Colonic mucosa (tissue), 4 donors: ENCODE data around the gene JPH3. TPM values are rescaled to one million over a fixed set of nuclear protein-coding genes. Genes with fewer than 3 reads are reported as not detected.

Source experiments
- DNase-seq: peaks from one replicate; pipeline ENCODE4 v3.0.0-alpha.2; 2020
- H3K27ac ChIP-seq: fragments of 200-600 bp; one replicate; pipeline ENCODE4 v1.8.0; 2021
- H3K27me3 ChIP-seq: fragments of 200-600 bp; one replicate; pipeline ENCODE4 v1.8.0; 2021
- H3K36me3 ChIP-seq: fragments of 200-600 bp; one replicate; pipeline ENCODE4 v1.8.0; 2021
- H3K4me1 ChIP-seq: fragments of 200-600 bp; one replicate; pipeline ENCODE4 v1.8.0; 2021; ENCODE audit warnings: mild to moderate bottlenecking
- H3K4me3 ChIP-seq: fragments of 200-600 bp; one replicate; pipeline ENCODE4 v1.8.0; 2021
- H3K9ac ChIP-seq, 2 donors: one replicate each; pipeline ENCODE4 v1.7.0; 2013; ENCODE audit warnings: control low read depth in 2 of 2, low read depth in 2 of 2, low read length in 2 of 2
- H3K9me3 ChIP-seq: fragments of 200-600 bp; one replicate; pipeline ENCODE4 v1.8.0; 2021
- intact Hi-C: fragments of 100-400 bp; cut with DNase I; formaldehyde crosslinking; loops from one replicate; pipeline ENCODE4 v1.14.1; 2022
- total RNA-seq, 2 donors: library from RNA; stranded (reverse); fragmentation: NEBNext Ultra II Directional in 1 of 2; extraction: Animal tissue kit (Norgen Biotek cat#: 25700) in 1 of 2; gene quantifications; one replicate each; pipeline ENCODE4 v1.2.1, GENCODE V29; 2021
- TF ChIP-seq, protein P1 (sequence below): fragments of 200-600 bp; IDR thresholded peaks from one replicate; pipeline ENCODE4 v1.8.0; 2022; ENCODE audit warnings: antibody characterized with exemption, mild to moderate bottlenecking
- donor health status: healthy.
- donor health status: DM: no; HTN: no; CAD: no.
- donor health status: DM: no; HTN: no; CAD: no.

Gene JPH3
- total RNA-seq, 2 donors from 2014 or later: 0.15 to 0.42 TPM

DNA sequence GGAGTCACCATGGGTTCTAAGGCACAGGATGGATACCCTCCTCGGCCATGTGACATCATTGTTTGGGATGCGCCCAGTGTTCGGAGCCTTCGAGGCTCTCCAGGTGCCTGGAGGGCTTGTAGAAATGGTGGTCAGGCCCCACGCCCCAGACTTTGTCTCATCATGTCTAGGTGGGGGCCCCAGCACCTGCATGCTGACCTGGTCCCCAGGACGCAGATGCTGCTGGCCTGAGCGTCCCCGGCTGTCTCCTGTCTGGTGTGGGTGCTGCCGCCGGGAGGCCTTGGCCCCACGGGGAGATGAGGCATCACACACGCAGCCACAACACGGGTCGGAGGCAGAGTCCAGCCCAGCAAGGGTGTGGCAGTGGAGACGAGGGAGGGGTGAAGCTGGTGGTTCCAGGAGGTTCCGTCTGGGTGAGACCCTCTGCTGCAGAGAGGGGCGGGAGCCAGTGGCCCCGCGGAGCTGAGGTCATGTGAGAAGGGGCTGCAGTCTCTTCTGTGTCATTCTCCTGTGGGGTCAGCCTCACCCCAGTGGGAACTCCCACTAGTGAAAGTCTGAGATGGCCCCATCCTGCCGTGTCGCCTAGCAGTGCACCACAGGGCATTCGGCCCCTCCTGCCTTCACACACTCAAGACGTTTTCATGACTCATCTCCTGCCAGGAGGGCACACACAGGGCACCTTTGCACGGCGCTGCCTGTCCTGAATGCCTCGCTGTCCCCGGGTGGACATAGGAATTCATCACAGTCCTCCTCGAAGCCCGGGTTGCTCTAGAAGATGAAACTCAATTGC lies 46.6 kb downstream of the JPH3 start:
- Histone ChIP-seq H3K36me3 (no peaks in the 10 kb centered on the region), H3K4me1 (no peaks in the 10 kb centered on the region), H3K27me3 (no peaks in the 10 kb centered on the region), H3K9ac (no peak overlapping the region), H3K27ac (no peak overlapping the region), H3K4me3 (no peak overlapping the region), H3K9me3 (no peaks in the 10 kb centered on the region)
- DNase-seq: no peak
- TF ChIP-seq, protein P1, sequence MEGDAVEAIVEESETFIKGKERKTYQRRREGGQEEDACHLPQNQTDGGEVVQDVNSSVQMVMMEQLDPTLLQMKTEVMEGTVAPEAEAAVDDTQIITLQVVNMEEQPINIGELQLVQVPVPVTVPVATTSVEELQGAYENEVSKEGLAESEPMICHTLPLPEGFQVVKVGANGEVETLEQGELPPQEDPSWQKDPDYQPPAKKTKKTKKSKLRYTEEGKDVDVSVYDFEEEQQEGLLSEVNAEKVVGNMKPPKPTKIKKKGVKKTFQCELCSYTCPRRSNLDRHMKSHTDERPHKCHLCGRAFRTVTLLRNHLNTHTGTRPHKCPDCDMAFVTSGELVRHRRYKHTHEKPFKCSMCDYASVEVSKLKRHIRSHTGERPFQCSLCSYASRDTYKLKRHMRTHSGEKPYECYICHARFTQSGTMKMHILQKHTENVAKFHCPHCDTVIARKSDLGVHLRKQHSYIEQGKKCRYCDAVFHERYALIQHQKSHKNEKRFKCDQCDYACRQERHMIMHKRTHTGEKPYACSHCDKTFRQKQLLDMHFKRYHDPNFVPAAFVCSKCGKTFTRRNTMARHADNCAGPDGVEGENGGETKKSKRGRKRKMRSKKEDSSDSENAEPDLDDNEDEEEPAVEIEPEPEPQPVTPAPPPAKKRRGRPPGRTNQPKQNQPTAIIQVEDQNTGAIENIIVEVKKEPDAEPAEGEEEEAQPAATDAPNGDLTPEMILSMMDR: no peak
- intact Hi-C loops: no loop called here

DNA sequence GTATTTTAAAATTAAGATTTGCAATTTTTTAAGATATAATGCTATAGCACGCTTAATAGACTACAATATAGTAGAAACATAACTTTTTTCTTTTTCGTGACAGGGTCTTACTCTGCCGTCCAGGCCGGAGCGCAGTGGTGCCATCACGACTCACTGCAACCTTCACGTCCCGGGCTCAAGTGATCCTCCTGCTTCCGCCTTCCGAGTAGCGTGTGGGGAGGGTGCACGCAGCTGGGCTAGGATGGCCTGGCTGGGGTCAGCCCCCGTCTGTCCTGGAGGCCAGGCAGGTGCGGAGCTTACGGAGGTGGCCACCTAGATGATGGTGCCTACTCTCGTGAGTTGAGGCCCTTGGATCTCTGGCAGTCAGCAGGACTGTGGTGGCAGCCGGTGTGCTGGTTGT lies 50.1 kb downstream of the JPH3 start:
- no peaks in the 10 kb centered on the region for H3K36me3 ChIP-seq
- H3K4me1 ChIP-seq: no peaks in the 10 kb centered on the region
- intact Hi-C loops: no loop called here
- no peak overlapping the region for H3K9ac ChIP-seq
- DNase-seq: no peak
- no peaks in the 10 kb centered on the region for H3K27me3 ChIP-seq
- no peak overlapping the region for H3K4me3 ChIP-seq
- no peaks in the 10 kb centered on the region for H3K9me3 ChIP-seq
- H3K27ac ChIP-seq: no peak overlapping the region
- TF ChIP-seq, protein P1: no peak

DNA sequence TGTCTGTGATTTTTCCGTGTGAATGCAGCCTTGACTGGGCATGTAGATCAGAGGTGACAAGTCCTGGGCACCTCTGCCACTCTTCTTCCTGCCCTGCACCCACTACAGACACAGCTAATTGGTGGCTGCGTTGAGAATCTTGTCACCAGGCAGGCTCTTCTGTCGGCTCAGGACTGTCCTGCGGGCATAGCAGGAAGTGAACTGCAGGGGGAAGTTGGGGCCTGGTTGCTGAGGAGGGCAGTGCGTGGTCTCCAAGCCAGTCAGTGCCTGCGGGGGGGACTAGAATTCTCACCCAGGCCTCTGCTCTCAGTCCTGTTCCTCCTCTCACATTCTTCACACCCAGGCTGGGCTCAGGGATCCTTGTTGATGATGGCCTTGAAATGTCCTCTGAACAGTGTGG lies 50.5 kb downstream of the JPH3 start:
- no peak overlapping the region for H3K4me3 ChIP-seq
- H3K4me1 ChIP-seq: no peaks in the 10 kb centered on the region
- no peak overlapping the region for H3K27ac ChIP-seq
- intact Hi-C loops: no loop called here
- no peaks in the 10 kb centered on the region for H3K9me3 ChIP-seq
- no peak for DNase-seq
- TF ChIP-seq, protein P1: no peak
- no peaks in the 10 kb centered on the region for H3K36me3 ChIP-seq
- no peaks in the 10 kb centered on the region for H3K27me3 ChIP-seq
- no peak overlapping the region for H3K9ac ChIP-seq

DNA sequence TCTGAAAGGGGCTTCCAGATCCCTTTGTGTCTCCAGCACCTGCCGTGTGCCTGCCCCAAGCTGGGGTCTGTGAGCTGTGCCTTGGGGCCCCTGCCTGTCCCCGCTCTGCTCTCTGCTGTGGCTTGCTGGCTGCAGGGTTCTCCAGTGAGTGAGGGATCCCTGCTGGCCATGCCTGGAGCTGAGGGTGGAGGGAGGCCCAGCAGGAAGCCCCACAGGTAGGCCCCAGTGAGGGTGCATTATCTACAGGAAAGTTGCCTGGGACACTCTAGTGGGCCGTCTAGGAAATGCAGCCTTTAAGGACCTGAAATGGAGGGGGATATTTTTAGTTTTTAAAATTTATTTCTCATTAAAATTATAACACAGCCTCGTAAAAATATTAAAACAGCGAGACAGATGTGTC lies 50.9 kb downstream of the JPH3 start:
- Histone ChIP-seq H3K27ac (no peak overlapping the region), H3K27me3 (no peaks in the 10 kb centered on the region), H3K36me3 (no peaks in the 10 kb centered on the region), H3K9ac (no peak overlapping the region), H3K9me3 (no peaks in the 10 kb centered on the region), H3K4me1 (no peaks in the 10 kb centered on the region), H3K4me3 (no peak overlapping the region)
- TF ChIP-seq, protein P1: no peak
- DNase-seq: no peak
- intact Hi-C loops: no loop called here

DNA sequence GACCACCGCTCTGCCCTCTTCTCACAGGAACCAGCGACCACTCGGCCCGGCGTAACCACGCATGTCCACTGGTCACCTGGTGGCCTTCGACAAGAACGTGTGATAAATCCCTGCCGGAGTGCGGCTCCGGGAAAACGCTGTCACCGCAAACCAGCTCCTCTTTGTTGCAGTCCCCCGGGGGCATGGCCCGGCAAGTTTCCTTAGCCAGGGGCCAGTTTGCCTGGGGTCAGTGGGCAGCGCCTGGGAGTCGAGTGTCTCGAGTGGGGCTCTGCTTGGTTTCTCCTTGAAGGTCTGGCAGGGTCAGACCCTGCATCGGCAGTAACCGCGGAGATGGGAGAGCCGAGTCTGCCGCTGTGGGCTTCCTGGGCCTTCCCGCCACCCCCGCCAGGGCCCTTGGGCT lies 52.5 kb downstream of the JPH3 start:
- no peak for DNase-seq
- H3K4me3 ChIP-seq: no peak overlapping the region
- no peaks in the 10 kb centered on the region for H3K4me1 ChIP-seq
- TF ChIP-seq, protein P1: no peak
- no peaks in the 10 kb centered on the region for H3K9me3 ChIP-seq
- no peak overlapping the region for H3K9ac ChIP-seq
- H3K27me3 ChIP-seq: no peaks in the 10 kb centered on the region
- no peaks in the 10 kb centered on the region for H3K36me3 ChIP-seq
- H3K27ac ChIP-seq: no peak overlapping the region
- intact Hi-C loops: no loop called here
